Stimulated activated naive CD8-positive, alpha-beta T cell treated with anti-CD3 and anti-CD28 coated beads, Interleukin-15, Interleukin-2, amounts not matched to agents 100 ng/mL and 50 ng/mL, for 24 hours (primary cell): ENCODE results near the gene IFIT3.
"Not testable (repeated sequence)": the region's sequence is repeated elsewhere in the genome, so short reads cannot be mapped to it uniquely, and the experiment has no call there.

ENCODE experiments used
- H3K27ac Mint-ChIP-seq: one replicate; pipeline ENCODE4 v1.8.0; 2021; ENCODE audit warnings: mild to moderate bottlenecking, mixed read lengths
- H3K27me3 Mint-ChIP-seq: one replicate; pipeline ENCODE4 v1.8.0; 2021; ENCODE audit warnings: mixed read lengths
- H3K36me3 Mint-ChIP-seq: one replicate; pipeline ENCODE4 v1.8.0; 2021; ENCODE audit warnings: low read depth, mixed read lengths
- H3K4me1 Mint-ChIP-seq: one replicate; pipeline ENCODE4 v1.8.0; 2021; ENCODE audit warnings: low read depth, mixed read lengths
- H3K4me3 Mint-ChIP-seq: one replicate; pipeline ENCODE4 v1.8.0; 2021; ENCODE audit warnings: mild to moderate bottlenecking, mixed read lengths
- H3K9me3 Mint-ChIP-seq: one replicate; pipeline ENCODE4 v1.8.0; 2021; ENCODE audit warnings: mixed read lengths

The IFIT3 gene

DNA sequence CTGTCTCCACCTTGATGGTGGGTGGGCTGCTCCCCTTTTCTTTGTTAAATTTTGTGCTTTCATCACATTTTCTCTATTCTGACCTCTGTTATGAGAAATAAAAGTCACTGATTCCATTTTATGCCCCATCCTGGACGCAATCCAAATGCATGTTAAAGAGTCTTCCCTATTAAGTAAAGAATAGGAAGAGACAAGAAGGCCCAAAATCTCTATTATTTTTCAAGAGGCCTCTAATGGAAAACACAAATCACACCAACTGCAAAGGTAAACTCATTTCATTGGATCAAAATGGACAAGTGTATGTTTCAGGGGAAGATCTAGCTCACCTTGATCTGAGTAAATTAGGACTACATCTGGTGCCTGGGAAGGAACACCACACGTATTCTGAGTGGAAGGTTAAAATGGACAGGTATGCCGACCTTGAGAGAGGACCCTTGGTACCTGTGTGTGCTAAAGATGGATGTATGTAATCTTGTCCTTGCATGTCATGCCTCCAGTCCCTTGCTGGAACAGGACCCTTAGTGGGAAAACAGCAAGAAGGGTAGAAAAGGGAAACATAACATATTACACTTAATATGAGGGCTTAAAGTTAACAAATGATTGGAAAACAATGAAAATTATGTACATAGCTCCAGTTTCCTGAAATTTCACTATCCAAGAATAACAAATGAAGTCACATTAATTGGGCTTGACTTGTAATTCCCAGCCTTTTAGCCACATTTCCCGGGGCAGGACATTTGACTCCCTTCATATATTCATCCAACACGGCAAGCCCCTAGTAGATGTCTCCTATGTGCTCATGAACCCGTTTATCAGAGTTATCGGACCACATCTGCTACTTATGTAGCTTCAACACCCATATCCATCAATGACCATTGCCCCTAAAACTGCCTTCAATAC lies 18.4 kb upstream of the IFIT3 start:
- Mint-ChIP-seq H3K9me3 (peaks cover 4% of the 10 kb centered on the region), H3K27ac (no peak overlapping the region), H3K4me1 (peaks cover 3% of the 10 kb centered on the region), H3K36me3 (peaks cover 25% of the 10 kb centered on the region), H3K4me3 (no peak overlapping the region), H3K27me3 (no peaks in the 10 kb centered on the region)

DNA sequence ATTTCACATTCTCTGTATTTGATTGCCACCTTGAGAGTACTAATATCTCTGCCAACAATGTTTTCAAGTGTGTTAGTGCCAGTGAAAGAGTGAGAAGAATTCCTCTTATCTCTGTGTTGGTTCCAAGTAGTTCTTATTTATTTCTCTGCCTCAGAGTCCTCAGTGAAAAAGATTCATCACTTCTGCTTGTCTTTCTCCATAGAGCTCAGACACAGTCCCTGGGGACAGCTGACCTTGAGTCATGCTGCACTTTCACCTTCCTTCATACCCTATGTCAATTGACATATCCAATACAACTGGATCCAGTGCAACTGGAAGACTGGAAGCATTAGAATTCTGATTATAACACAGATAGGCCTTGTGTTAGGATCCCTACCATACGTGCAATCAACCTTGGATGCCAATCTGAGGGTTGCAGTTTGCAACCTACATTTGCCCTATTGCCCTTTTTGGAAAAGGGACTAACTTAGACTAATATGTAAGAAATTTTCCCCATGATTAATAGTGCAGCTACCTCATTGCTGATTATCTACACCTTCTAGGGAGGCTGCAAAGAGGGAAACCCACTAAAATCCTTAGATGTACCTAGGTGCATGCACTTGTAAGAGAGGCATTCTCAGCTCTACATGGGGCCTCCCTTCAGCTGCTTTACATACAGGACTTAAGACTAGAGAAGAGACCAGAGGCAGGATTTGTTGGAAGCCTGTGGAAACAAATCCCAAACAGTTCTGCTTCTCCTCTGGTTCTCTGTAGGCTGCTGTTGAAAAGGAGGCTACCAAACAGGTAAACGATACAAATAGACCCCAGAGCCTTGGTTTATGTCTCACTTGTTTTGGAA lies 17.5 kb upstream of the IFIT3 start:
- H3K36me3 Mint-ChIP-seq = peaks cover 25% of the 10 kb centered on the region
- H3K4me3 Mint-ChIP-seq = no peak overlapping the region
- H3K27me3 Mint-ChIP-seq = no peaks in the 10 kb centered on the region
- H3K27ac Mint-ChIP-seq = no peak overlapping the region
- H3K4me1 Mint-ChIP-seq = no peaks in the 10 kb centered on the region
- H3K9me3 Mint-ChIP-seq = peaks cover 4% of the 10 kb centered on the region

DNA sequence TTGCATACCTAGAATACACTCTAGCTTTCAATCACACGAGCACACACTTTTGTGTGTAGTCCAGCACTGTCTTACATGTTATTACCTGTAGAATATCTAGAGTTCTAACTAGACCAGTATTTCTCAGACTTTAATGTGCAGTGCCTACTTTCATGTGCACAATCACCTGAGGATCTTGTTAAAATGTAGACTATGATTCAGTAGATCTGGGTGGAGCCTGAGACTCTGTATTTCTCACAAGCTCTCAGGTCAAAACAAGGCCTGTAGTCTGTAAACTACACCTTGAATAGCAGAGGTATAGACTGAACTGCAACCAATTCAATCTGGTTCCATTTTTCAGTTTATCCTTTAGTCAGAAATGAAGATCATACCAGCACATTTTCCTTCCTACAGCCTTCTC lies 14.8 kb upstream of the IFIT3 start:
- H3K36me3 Mint-ChIP-seq = peaks cover 10% of the 10 kb centered on the region
- H3K27me3 Mint-ChIP-seq = peaks cover 7% of the 10 kb centered on the region
- no peak overlapping the region for H3K27ac Mint-ChIP-seq
- peaks cover 7% of the 10 kb centered on the region for H3K9me3 Mint-ChIP-seq
- no peaks in the 10 kb centered on the region for H3K4me1 Mint-ChIP-seq
- no peak overlapping the region for H3K4me3 Mint-ChIP-seq

DNA sequence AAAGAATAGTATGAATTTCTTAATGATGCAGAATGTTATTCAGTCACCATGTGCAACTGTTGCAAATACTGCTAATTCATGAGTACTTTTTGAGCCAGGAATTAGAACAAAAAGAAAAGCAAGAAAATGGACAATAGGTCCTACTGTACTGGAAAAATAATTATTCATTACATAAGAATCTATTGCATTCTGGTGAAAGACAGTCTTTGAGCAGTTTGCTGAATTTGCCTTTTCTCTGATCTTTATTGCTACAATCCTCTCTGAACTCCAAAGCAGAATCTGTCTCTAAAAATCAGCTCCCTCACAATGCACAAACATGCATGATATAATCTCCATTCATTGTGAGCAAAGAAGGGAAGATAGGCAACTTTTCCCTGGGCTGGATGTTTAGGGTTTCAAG lies 13.1 kb upstream of the IFIT3 start:
- no peaks in the 10 kb centered on the region for H3K4me1 Mint-ChIP-seq
- peaks cover 7% of the 10 kb centered on the region for H3K9me3 Mint-ChIP-seq
- H3K4me3 Mint-ChIP-seq = no peak overlapping the region
- peaks cover 12% of the 10 kb centered on the region for H3K27me3 Mint-ChIP-seq
- peaks cover 5% of the 10 kb centered on the region for H3K36me3 Mint-ChIP-seq
- no peak overlapping the region for H3K27ac Mint-ChIP-seq

DNA sequence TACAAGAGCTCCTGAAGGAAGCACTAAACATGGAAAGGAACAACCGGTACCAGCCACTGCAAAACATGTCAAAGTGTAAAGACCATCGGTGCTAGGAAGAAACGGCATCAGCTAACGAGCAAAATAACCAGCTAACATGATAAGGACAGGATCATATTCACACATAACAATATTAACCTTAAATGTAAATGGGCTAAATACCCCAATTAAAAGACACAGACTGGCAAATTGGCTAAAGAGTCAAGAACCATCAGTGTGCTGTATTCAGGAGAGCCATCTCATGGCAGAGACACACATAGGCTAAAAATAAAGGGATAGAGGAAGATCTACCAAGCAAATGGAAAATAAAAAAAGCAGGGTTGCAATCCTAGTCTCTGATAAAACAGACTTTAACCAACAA lies 9.8 kb upstream of the IFIT3 start:
- H3K4me1 Mint-ChIP-seq, H3K9me3 Mint-ChIP-seq, H3K27ac Mint-ChIP-seq, H3K36me3 Mint-ChIP-seq, H3K4me3 Mint-ChIP-seq: not testable (repeated sequence)
- peaks cover 23% of the 10 kb centered on the region for H3K27me3 Mint-ChIP-seq

DNA sequence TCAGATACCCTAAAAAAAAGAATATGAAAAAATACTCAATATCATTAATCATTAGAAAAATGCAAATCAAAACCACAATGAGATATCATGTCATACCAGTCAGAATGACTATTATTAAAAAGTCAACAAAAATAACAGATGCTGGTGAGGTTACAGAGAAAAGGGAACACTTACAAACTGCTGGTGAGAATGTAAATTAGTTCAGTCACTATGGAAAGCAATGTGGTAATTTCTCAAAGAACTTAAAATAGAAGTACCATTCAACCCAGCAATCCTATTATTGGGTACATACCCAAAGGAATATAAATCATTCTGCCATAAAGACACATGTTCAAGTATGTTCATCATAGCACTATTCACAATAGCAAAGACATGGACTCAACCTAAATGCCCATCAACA lies 2.7 kb upstream of the IFIT3 start:
- not testable (repeated sequence) for H3K9me3 Mint-ChIP-seq, H3K4me3 Mint-ChIP-seq, H3K27ac Mint-ChIP-seq, H3K36me3 Mint-ChIP-seq
- Mint-ChIP-seq H3K27me3 (peaks cover 18% of the 10 kb centered on the region), H3K4me1 (peaks cover 26% of the 10 kb centered on the region)

DNA sequence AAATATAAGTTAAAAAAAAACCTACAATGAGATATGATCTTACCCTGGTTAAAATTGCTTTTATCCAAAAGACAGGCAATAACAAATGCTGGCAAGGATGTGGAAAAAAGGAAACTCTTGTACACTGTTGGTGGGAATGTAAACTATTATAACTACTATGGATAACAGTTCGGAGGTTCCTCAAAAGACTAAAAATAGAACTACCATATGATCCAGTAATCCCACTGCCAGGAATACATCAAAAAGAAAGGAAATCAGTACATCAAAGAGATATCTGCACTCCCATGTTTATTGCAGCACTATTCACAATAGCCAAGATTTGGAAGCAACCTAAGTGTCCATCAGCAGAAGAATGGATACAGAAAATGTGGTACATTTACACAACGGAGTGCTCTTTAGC lies 1.9 kb upstream of the IFIT3 start:
- H3K9me3 Mint-ChIP-seq, H3K36me3 Mint-ChIP-seq, H3K4me3 Mint-ChIP-seq: not testable (repeated sequence)
- peak overlapping the region; percentile 39 for H3K27ac Mint-ChIP-seq
- H3K27me3 Mint-ChIP-seq = peaks cover 18% of the 10 kb centered on the region
- H3K4me1 Mint-ChIP-seq = peaks cover 34% of the 10 kb centered on the region

DNA sequence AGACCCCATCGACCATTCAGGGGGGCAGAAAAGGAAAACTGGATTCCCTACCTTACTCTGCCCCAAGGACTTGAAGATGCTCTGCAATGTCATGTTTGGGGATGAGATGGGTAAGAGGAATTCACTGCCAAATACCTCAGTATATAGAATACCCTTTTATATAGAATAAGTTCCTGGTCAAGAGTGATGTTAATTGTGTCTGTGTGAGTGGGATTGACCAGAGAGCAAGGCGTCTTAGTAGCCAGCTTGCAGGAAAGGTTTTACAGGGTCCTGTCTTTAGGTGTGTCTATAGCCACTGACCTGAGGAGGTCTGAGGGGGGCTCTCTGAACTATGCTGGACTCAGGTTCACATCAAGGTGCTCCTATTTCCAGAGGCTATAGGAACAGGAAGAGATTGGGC lies 1.4 kb downstream of the IFIT3 start:
- Mint-ChIP-seq H3K27ac (no peak overlapping the region), H3K4me1 (peaks cover 65% of the 10 kb centered on the region), H3K9me3 (no peaks in the 10 kb centered on the region), H3K36me3 (no peaks in the 10 kb centered on the region), H3K4me3 (no peak overlapping the region), H3K27me3 (peaks cover 4% of the 10 kb centered on the region)

DNA sequence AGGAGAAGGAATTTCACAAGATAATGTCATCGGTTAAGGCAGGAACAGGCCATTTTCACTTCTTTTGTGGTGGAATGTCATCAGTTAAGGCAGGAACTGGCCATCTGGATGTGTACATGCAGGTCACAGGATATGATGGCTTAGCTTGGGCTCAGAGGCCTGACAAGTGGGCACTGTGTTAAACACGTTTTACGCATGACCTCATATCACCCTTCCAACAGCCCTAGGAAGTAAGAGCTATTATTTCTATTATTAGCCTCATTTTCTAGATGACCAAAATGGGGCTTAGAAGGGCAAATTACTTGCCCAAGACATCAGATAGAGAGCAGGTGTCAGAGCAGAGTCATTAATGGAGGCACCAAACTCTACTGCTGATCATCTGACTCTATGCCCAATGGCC lies 2.2 kb downstream of the IFIT3 start:
- not testable (repeated sequence) for H3K9me3 Mint-ChIP-seq, H3K36me3 Mint-ChIP-seq, H3K27me3 Mint-ChIP-seq
- Mint-ChIP-seq H3K27ac (peak overlapping the region; percentile 41), H3K4me3 (peak overlapping the region; percentile 47), H3K4me1 (peaks cover 70% of the 10 kb centered on the region)

DNA sequence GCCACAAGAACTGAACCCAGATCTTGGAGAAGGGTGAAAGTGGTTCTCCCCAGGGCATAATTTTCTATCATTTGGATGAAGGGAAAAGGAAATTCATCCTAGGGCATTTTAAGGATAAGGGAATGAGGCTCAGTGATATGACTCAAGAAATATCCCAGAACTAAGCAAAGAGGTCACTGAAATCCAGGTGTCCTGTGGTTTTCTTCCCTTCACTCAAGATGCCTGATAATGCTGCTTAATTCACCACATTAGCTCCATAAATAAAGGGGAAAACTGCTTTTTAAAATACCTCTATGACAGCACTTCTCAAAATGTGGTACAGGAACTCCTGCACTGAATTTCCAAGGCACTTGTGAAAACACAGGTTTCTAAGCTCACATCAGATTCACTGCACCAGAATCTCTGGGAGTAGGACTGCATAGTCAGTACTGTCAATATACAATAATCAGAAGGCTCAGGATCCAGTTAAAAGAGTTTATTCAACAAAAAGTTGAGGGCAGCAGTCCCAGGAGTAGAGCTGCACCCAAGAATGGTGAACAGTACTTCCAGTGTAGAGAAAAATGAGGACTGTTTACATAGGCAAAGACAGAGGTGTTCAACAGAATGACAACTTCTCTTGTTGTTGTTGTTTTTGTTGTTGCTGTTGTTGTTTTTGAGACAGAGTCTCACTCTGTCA lies 2.9 kb downstream of the IFIT3 start:
- Mint-ChIP-seq H3K9me3 (no peaks in the 10 kb centered on the region), H3K4me3 (peak overlapping the region; percentile 47), H3K27me3 (peaks cover 4% of the 10 kb centered on the region), H3K27ac (peak overlapping the region; percentile 42), H3K4me1 (peaks cover 77% of the 10 kb centered on the region), H3K36me3 (no peaks in the 10 kb centered on the region)

DNA sequence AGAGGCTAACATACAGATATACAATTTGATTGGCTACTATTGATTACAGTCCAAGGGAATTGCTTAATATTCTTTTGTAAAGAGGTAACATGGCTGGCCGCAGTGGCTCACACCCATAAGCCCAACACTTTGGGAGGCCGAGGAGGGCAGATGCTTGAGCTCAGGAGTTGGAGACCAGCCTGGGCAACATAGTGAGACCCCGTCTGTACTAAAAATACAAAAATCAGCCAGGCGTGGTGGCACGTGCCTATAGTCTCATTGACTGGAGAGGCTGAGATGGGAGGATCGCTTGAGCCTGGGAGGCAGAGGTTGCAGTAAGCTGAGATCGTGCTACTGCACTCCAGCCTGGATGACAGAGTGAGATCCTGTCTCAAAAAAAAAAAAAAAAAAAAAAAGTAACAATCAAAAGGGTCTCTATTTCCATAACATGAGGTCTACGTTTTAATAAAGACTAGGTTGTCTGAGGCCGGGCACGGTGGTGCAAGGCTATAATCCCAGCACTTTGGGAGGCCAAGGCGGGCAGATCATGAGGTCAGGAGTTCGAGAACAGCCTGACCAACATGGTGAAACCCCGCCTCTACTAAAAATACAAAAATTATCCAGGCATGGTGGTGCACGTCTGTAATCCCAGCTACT lies 3.8 kb downstream of the IFIT3 start:
- not testable (repeated sequence) for H3K36me3 Mint-ChIP-seq, H3K9me3 Mint-ChIP-seq, H3K27me3 Mint-ChIP-seq
- peak overlapping the region; percentile 81 for H3K4me3 Mint-ChIP-seq
- peak overlapping the region; percentile 87 for H3K27ac Mint-ChIP-seq
- H3K4me1 Mint-ChIP-seq = peaks cover 80% of the 10 kb centered on the region

DNA sequence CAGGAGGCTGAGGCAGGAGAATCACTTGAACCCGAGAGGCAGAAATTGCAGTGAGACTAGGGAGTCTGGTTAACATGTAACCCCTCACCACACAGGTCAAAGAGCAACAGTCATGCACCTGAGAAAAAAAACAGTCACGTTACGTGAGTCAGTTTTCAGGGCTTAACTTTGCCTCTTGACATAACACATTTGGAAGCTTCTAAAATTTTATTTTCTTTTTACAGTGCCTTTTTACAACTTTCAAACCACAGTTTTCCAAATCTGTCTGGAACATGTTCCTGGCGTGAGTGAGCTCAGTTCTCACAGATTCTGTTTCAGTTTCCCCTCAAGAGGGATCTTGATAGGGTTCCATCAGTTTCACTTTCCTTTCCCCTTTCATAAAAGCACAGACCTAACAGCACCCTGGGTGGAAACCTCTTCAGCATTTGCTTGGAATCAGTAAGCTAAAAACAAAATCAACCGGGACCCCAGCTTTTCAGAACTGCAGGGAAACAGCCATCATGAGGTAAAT lies 4.4 kb downstream of the IFIT3 start:
- Mint-ChIP-seq H3K4me1 (peaks cover 86% of the 10 kb centered on the region), H3K27ac (peak overlapping the region; percentile 87), H3K36me3 (no peaks in the 10 kb centered on the region), H3K4me3 (peak overlapping the region; percentile 81), H3K9me3 (no peaks in the 10 kb centered on the region), H3K27me3 (peaks cover 7% of the 10 kb centered on the region)

DNA sequence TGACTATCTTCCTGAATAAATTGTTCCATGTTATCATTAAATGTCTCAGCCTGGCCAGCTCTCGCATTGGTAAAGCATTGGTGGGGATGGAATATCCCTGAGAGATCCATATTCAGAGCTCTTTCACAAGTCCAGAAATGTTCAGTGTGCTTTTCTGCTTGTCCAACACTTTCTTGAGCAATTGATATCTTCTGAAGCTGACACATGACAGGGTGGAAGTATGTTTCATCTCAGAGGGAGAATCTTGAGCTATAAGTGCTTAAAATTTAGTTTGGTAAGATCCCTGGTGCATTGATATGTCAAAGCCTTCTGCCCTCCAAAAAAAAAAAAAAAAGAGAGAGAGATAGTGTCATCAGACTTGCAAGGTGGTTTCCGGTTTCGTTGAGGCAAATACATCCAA lies 7.4 kb downstream of the IFIT3 start:
- Mint-ChIP-seq H3K9me3 (no peaks in the 10 kb centered on the region), H3K4me1 (peaks cover 65% of the 10 kb centered on the region), H3K4me3 (no peak overlapping the region), H3K36me3 (peaks cover 14% of the 10 kb centered on the region), H3K27me3 (peaks cover 7% of the 10 kb centered on the region), H3K27ac (no peak overlapping the region)

DNA sequence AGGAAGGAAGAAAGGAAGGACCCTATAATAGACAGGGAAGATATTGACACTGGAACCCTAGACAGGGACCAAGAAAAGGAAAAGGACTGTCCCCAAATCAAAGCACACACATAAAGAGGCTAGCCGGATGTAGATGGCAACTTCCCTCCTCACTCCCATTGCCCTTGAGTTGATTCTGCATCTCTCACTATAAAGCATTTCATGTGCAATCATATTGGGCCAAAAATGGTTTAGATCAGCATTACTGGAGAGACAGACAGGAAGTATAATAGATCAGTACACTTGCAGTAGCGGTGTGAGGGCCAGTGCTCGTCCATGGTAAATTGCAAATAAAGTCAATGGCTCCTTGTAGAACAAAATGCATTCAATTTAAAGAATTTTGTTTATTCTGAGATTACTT lies 8.4 kb downstream of the IFIT3 start:
- no peaks in the 10 kb centered on the region for H3K9me3 Mint-ChIP-seq
- no peak overlapping the region for H3K4me3 Mint-ChIP-seq
- H3K27ac Mint-ChIP-seq = no peak overlapping the region
- H3K27me3 Mint-ChIP-seq = peaks cover 7% of the 10 kb centered on the region
- H3K4me1 Mint-ChIP-seq = peaks cover 56% of the 10 kb centered on the region
- peaks cover 14% of the 10 kb centered on the region for H3K36me3 Mint-ChIP-seq
